22Rv1 (cell line): ENCODE measurements around the gene RGS16.

Source experiments
- H3K27ac ChIP-seq: fragments of 450-650 bp; 2 replicates; pipeline ENCODE4 v1.5.1; 2017
- ZFX ChIP-seq: fragments of 450-650 bp; IDR thresholded peaks from 2 replicates; pipeline ENCODE4 v1.6.1; 2017; ENCODE audit warnings: antibody characterized with exemption, borderline replicate concordance
- TF ChIP-seq, protein P1 (sequence below): fragments of 450-650 bp; IDR thresholded peaks from 2 replicates; pipeline ENCODE4 v1.5.1; 2017; ENCODE audit warnings: mild to moderate bottlenecking

RGS16 gene

DNA sequence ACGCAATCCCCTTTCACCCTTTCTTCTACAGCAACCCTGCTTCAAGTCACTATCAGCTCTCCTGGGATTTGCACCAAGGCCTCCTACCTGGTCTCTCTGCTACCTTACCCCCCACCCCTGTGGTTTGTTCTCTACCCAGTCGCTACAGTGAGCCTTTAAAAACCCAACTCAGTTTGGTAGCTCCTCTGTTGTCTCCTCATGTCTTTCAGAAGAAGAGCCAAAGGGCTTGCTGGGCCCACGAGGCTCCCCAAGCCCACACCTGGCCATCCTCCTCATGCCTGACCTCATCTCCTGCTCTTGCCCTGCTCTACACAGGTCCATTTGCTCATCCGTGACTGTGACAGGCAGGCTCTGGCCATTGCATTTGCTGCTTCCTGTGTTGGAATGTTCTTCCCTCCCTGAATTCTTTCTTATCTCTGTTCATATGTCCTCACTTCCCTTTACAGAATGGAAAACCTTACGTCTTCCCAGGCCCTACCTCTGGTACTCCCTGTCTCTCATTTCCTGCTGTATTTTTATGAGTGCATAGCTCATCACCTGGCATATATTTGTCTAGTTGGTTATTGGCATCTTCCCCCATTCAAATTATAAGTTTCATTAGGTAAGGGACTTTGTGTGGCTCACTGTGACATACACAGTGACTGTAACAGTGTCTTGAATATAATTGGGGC, 3.3 kb downstream of the RGS16 start:
- H3K27ac ChIP-seq, result no peak overlapping the region
- no peak for TF ChIP-seq ZFX
- TF ChIP-seq, protein P1, sequence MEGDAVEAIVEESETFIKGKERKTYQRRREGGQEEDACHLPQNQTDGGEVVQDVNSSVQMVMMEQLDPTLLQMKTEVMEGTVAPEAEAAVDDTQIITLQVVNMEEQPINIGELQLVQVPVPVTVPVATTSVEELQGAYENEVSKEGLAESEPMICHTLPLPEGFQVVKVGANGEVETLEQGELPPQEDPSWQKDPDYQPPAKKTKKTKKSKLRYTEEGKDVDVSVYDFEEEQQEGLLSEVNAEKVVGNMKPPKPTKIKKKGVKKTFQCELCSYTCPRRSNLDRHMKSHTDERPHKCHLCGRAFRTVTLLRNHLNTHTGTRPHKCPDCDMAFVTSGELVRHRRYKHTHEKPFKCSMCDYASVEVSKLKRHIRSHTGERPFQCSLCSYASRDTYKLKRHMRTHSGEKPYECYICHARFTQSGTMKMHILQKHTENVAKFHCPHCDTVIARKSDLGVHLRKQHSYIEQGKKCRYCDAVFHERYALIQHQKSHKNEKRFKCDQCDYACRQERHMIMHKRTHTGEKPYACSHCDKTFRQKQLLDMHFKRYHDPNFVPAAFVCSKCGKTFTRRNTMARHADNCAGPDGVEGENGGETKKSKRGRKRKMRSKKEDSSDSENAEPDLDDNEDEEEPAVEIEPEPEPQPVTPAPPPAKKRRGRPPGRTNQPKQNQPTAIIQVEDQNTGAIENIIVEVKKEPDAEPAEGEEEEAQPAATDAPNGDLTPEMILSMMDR, result no peak

DNA sequence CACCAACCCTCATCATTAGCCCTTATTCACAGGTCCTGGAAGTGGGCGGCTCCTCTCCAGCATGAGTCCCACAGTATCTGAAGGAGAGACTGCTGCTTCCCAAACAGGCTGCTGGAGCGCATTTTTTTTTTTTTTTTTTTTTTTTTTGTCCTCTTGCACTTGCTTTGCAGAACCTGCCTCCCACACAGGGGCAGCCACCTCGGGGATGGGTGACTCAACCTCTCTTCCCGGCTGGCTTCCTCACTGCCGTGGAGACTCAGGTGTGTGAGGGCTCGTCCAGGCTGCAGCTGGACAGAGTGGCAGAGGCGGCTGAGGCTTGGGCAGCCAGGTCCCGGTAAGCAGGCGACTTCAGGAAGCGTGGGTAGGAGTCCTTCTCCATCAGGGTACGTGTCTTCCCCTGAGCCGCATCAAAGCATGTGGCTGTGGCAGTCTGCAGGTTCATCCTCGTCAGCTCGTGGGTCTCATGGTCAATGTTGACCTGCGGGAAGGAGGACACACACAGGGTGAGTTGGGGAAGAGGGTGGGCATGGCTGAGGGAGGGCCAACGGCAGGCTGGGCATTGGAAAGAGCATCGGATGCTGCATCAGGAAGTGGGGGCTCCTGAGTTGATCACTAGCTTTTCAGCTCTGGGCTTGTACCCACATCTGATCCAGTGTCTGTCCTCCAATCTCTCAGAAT, 4.0 kb downstream of the RGS16 start:
- no peak overlapping the region for H3K27ac ChIP-seq
- TF ChIP-seq ZFX, result no peak
- TF ChIP-seq, protein P1, result no peak

DNA sequence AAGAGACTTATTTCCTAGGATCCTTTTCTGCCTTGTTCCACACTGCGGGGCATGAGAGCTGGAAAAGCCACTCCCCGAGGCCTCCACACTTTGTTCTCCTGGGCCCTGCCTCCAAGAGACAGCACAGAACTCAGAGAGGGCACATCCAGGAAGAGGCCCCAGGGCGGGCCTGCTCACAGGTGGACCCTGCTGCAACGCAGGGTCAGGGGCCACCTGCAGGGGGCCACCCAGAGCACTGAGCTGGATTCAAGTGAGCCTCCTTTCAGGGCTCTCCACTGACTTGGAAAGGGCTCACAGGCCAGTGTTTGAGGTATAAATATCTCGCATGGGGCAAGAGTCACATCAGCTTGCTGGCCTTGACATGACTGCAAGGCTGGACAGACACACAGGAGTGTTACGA, 4.8 kb downstream of the RGS16 start:
- H3K27ac ChIP-seq, result no peak overlapping the region
- TF ChIP-seq, protein P1, result peak; percentile 63
- no peak for TF ChIP-seq ZFX

DNA sequence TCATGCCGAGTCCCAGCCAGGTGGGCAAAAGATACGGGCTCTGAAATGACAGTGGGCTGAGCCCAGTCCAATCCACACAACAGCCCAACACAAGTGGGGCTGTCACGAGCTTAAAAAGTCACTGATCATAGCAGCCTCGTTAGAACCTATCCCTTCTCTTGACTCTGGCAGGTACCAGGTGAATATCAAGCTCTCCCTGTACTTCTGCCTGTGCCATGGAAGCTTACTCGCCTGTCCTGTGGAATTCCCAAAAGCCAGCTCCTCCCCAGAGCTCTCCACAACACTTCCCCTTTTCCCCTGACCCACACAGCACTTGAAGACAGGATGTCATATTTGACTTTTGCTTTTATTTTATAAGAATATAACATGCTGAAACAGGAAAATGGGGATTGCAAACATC, 5.9 kb downstream of the RGS16 start:
- no peak for TF ChIP-seq ZFX
- TF ChIP-seq, protein P1, result no peak
- no peak overlapping the region for H3K27ac ChIP-seq

DNA sequence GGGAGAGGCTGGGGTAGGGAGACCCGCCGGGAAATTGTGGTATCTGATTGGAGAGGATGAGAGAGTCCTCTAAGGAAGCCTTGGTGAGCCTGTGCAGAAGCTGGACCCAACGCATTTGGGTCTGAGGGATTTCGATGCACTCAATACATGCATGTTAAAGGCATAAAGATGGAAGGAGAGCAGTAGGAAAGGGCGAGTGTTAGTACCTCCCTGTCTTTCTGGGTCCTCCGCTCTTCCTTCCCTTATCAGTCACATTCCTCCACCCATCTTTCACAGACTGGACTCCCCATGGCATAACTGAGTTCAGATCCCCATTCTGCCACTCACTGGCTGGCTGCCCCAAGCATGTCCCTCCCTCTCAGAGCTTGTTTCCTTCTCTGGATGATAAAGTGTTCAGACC, 7.3 kb downstream of the RGS16 start:
- TF ChIP-seq ZFX, result no peak
- TF ChIP-seq, protein P1, result no peak
- no peak overlapping the region for H3K27ac ChIP-seq

DNA sequence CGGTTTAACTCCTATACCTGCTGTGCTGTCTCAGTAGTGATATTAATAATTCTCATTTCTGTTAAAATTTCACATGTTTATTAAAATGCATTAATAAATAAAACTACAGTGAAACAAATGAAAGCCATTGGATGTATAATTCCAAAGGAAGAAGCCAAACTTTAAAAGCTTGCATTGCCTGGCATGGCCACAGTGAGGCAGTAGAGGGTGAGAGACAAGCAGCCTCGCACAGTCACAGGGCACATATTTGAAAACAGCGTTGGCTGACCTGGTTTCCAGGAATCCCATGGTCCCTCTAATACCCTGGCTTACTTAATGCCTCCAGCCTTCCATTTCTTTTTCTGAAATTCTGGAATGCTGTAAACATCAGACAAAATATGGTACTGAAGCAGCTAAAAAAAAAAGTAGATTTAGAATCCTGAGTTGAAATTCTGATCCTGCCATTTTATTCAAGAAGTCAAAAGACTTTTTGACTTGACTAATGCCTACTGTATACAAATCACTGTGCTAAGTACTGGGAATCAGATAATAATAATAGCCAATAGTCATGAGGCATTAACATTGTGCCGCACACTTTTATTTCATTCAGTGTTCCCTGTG, 8.4 kb downstream of the RGS16 start:
- TF ChIP-seq, protein P1, result peak; percentile 99
- TF ChIP-seq ZFX, result no peak

DNA sequence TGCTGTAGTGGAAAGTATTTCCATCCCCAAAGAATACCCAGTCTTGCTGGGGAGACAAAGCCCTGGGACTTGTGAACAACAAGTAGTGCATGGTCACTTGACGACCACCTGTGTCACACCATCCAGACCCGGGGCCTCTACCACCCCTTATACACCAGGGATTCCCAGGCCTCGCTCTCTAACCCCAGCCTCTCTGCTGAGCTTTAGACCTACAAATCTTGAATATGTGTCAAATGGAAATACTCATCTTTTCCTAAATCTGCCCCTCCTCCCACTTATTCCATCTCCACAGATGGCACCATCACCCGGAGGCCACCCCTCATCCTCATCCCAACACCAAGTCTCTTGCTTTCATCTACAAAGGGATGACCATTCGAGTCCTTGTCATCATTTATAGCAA, 14.3 kb downstream of the RGS16 start:
- TF ChIP-seq, protein P1, result no peak
- TF ChIP-seq ZFX, result no peak
- no peak overlapping the region for H3K27ac ChIP-seq

More for the DNA sequence above, 8.4 kb downstream of the RGS16 start:
- no peak overlapping the region for H3K27ac ChIP-seq
